HG03442 (cell line): ENCODE results near the gene HECTD4.

ENCODE experiments used
- ATAC-seq: cut with Tn5 transposase; IDR thresholded peaks from one replicate; pipeline ENCODE4 v1.9.1; 2021; ENCODE audit warnings: mild to moderate bottlenecking, moderate library complexity; ENCODE audit not compliant: unreplicated experiment

HECTD4 gene

GRCh38 chr12:112322882-112323547, 59.2 kb downstream of the HECTD4 start:
- no peak for ATAC-seq

DNA sequence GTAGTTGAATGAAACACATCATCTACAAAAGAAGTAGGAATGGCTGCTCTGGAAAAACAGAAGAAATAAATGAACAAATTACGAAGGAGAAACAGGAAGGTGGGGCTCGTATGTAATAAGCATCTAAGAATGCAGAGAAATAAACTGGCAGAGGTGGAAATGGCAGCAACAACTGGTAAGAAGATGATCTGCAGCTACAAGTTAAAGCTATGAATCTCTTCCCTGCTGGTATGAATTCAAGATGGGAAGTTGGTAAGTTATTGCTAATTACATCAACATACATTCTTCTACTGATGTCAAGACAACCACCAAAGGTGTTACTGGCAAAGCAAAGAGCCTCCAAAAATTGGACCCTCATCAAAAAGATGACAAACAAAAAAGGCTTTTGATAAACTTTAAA, 59.8 kb downstream of the HECTD4 start:
- no peak for ATAC-seq

DNA sequence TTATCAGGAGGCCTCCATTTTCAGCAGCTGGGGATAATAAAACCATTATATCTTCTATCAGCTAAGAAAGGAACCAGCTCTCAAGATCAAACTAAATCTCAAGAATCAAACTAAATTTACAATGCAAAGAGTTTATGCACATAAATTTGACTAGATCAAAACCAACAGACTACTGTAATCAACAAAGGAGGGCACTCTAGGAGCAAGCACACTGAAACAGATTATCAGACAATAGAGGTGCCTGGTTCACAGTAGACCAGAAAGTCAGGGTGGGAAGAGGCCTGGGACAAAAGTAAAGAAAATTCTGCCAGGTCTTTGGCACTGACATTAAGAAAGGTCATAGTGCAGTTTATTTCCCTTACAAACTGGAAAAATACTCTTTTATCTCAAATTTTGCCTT, 61.0 kb downstream of the HECTD4 start:
- ATAC-seq = no peak

DNA sequence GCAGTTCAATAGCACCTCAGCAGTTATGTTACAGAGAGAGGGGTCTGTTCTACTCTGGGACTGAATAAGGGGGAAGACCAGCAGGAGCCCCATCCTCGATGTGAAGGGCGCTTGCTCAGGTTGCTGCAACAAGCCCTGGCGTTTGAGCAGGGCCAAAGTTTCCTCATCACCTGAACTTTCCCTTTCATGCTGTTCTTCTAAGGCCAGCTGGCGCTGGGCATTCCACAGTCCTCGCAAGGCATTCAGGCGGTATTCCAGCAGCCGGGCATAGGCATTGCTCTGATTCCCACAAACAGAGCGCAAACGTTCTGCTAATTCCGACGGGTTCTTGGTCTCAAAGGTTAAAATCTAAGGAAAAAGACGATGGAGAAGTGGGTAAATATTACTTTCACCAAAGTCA, 62.8 kb downstream of the HECTD4 start:
- ATAC-seq = no peak

- no peak for ATAC-seq
Observed at GRCh38 chr12:112317481-112317880, 64.8 kb downstream of the HECTD4 start.

DNA sequence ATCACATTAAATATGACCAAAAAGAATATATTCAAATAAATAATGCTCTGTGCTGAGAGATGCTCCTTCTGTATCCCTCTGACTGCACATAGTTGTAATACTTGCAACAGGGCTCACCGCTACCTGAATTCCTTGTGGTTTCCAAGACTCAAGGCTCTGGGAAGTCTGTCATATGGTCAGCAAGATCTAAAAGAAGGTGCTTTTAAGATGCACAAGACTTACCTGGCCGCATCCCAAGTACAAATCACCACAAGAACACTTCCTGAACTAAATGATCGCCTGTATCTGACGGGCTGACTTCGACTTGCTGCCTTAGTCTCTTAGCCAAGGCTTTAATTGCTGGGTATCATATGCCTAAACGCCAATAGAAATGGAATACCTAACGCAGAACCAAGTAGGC, 67.2 kb downstream of the HECTD4 start:
- ATAC-seq = no peak

DNA sequence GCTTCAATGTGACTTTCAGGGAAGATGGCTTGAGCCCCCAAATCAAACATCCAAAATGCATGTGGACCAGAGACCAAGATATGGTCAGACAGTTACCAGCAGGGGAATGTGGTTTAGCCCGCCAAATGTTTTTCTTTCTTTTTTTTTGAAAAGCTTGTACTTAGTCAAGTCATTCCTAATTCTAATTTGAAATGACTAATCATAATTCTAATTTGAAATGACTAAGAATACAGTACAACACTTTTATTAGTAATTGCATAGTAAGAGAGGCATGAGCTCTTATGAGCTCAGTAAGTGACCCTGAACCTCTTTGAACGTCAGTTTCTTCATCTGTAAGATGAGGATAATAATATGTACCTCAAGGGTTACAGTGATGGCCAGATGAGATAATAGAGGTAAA, 72.4 kb downstream of the HECTD4 start:
- ATAC-seq = no peak

- no peak for ATAC-seq
Observed at GRCh38 chr12:112308652-112309051, 73.6 kb downstream of the HECTD4 start.

GRCh38 chr12:112308161-112308560, 74.1 kb downstream of the HECTD4 start:
- ATAC-seq = no peak

GRCh38 chr12:112307317-112308011, 74.8 kb downstream of the HECTD4 start:
- ATAC-seq = no peak

DNA sequence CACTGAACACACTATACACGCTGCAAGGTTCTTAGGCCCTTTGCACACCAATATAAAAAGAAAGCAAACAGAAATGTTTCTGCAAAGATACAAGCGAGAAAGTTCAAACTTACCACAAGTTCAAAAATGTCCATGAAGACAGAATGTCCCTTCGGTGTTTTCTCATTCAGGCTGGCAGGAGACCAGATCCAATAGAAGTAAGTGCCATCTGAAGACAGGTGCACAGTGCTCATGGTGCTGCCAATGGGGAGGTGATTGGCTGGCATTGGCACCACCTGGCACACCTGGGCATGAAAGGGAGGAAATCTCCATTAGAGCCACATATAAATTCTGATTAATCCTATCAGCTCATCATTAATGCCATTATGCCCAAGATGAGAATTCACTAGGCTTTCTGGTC, 76.3 kb downstream of the HECTD4 start:
- ATAC-seq = no peak

DNA sequence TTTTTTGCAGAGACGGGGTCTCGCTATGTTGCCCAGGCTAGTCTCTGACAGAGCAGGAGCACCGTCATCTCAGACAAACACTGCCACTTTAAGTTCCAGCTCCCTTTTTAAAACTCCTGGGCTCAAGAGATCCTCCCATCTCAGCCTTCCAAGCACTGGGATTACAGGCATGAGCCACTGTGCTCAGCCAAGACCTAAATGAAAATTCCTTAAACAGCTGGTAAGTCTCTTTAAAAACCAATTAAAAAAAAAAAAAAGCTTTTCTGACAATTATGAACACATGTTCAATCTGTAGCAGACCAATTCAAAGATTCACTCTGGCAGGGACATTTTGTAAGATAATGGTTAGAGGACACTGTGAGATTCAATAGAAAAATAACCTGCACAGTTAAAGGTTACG, 77.8 kb downstream of the HECTD4 start:
- no peak for ATAC-seq

DNA sequence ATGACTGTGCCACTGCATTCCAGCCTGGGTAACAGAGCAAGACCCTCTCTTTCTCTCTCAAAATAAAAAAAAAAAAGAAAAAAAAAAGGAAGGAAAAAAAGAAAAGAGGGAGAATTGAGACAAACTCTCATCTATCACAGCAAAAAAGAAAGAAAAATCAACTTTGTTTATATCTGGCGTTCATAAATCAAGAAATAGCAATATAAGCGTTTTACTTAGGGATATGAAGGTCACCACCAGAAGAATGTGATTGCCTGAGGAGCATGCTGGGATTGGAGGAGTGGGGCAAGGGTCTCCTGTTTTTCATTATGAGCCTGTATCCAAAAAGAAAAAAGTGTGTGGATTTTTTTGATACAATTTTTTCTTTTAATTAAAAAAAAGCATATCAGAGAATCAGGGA, 78.4 kb downstream of the HECTD4 start:
- no peak for ATAC-seq

DNA sequence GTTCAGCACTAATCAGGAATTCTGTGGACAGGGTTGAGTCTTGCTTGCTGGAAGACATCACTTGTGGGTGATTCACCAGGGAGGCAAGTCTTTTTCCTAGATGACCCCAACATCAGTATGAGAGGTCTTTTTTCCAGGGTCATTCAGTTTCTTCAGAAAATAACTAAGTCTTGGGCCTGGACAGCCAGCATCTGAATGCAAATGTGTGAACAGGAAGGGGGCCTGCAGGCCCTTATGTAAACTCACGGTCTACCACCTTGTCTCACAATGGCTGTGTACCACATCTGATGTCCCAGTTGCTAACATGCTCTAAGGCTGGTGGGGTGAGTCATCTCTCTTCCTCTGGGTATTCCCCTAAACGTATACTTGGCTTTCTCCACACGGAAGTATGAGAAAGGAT, 79.2 kb downstream of the HECTD4 start:
- ATAC-seq = peak; percentile 99

DNA sequence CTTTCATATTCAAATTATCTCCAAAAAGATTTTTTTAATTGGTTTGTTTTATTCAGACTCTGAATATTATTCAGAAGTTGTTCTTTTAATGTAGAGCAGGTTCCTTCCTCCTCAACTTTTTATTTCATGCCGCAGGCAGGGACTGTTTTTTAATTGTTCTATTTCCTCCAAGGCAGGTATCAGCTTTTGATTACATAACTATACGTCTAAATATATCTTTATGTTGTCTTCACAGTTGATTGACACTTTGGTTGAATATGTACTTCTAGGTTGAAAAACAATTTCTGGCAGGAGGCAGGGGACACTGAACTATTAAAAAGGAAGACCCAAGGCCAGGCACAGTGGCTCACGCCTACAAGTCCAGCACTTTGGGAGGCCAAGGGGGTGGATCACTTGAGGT, 82.5 kb downstream of the HECTD4 start:
- ATAC-seq = no peak

GRCh38 chr12:112297188-112297587, 85.0 kb downstream of the HECTD4 start:
- ATAC-seq = no peak

GRCh38 chr12:112296183-112296582, 86.0 kb downstream of the HECTD4 start:
- ATAC-seq = no peak

DNA sequence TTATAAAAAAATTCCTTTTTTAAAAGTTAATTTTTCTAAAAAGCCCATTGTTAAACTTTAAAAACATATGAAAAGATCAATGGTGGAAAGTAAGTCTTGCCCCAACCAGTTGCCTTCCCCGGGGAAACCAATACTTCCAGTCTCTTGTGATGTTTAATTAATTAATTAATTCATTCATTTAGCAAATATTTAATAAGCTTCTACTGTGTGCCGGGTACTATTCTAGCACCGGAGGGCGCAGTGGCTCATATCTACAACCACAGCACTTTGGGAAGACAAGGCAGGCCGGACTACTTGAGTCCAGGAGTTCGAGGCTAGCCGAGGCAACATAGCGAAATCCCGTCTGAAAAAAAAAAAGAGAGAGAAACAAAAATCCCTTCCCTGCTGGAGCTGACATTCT, 87.4 kb downstream of the HECTD4 start:
- no peak for ATAC-seq

- ATAC-seq = no peak
Observed at GRCh38 chr12:112288638-112289037, 93.6 kb downstream of the HECTD4 start.

DNA sequence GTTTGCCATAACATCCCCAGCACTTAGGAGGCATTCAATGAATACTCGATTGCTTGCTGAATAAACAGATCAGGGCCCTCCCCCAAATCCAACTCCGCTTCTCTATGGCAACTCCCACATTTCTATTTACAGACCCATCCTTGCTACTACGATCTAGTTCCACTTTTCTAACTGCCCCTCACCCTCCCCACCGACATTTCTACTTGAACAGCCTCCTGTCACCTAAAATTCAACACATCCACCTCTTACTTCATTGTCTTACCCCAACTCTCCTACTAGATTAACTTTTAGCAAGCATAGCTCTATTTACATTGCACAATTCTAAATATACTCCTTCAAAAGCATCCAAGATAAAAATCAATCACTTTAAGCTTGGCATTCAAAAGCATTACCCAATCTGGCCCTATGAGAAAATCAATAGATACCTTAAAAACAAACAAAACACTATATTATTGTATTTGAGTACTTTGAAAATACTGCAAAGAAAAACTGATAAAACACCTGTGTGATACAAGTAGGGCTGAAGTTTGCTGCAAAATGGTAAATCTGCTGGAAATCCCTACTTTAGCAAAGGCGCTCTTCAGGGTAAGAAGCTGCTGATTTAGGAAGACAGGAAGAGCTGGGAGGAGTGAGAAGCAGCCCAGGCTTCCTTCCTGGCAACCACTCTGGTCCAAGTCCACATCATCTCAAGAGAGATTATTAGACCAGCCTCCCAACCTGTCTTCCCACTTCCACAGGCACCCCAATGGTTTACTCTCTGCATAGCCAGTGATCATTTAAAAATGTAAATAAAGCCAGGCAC, 96.4 kb downstream of the HECTD4 start:
- no peak for ATAC-seq

DNA sequence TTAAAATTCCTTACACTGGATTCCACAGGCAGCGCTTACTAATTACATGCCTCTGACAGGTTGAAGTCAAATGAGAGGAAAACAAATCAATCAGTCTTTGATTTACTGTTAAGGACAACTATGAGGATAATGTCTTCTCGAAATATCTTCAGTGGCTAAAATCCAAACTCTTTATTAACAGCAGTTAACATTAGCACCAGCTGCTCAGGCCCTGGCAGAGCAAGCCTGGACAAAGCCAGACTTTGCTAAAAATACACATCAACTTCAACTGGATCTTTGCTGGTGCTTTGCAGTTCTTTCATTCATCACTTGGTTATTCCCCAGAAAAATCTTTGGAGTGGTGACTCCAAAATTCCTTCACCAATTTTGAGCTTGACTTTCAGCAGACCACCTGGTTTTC, 98.7 kb downstream of the HECTD4 start:
- no peak for ATAC-seq

- ATAC-seq = no peak
Observed at GRCh38 chr12:112282920-112283319, 99.3 kb downstream of the HECTD4 start.
